NCI-H82 treated with DMSO at 0.1 percent for 48 hours (cell line): ENCODE data around the gene SCG2.

Experiments
- DNase-seq: peaks from one replicate; lab custom pipeline; 2025; ENCODE audit not compliant: unreplicated experiment; lab: John Stamatoyannopoulos, UW

SCG2 gene, protein sequence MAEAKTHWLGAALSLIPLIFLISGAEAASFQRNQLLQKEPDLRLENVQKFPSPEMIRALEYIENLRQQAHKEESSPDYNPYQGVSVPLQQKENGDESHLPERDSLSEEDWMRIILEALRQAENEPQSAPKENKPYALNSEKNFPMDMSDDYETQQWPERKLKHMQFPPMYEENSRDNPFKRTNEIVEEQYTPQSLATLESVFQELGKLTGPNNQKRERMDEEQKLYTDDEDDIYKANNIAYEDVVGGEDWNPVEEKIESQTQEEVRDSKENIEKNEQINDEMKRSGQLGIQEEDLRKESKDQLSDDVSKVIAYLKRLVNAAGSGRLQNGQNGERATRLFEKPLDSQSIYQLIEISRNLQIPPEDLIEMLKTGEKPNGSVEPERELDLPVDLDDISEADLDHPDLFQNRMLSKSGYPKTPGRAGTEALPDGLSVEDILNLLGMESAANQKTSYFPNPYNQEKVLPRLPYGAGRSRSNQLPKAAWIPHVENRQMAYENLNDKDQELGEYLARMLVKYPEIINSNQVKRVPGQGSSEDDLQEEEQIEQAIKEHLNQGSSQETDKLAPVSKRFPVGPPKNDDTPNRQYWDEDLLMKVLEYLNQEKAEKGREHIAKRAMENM

DNA sequence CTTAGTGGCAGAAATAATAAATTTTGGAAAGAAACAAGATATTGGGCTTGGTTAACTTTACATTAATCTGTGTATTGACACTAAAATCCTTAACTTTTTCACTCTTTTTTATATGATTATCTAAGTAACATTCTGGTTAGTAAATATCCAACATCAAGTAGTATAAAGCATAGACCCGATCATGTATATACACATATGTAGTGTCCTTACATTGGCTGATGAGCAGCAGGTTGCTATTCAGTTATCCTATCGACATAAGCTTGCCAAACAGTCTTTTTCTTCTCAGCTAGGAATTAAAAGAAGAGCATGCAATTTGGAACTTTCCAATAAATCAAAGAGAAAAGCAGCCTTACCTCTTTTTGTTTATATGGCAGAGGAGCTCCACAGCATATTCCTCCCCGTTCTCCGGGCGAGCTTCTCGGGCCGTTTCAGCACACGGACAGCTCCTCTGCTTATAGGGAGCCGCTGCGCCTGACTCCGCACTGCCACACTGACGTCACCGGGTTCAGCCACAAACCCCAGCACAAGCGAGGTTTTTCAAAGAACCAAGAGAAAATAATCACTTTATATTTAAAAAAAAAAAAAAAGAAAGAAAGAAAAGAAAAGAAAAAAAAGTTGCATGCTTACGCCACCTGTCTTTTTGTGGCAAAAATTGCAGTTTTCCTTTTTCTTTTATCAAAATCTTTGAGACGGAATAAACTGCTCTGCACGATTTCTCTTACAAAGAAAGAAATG, at the start of gene SCG2:
Gene SCG2 (minus strand): TSS at position 430 of the 735 bp plus-strand sequence. CDS start 3,079 bp downstream, outside the sequence.
- DNase-seq: peak; percentile 53

DNA sequence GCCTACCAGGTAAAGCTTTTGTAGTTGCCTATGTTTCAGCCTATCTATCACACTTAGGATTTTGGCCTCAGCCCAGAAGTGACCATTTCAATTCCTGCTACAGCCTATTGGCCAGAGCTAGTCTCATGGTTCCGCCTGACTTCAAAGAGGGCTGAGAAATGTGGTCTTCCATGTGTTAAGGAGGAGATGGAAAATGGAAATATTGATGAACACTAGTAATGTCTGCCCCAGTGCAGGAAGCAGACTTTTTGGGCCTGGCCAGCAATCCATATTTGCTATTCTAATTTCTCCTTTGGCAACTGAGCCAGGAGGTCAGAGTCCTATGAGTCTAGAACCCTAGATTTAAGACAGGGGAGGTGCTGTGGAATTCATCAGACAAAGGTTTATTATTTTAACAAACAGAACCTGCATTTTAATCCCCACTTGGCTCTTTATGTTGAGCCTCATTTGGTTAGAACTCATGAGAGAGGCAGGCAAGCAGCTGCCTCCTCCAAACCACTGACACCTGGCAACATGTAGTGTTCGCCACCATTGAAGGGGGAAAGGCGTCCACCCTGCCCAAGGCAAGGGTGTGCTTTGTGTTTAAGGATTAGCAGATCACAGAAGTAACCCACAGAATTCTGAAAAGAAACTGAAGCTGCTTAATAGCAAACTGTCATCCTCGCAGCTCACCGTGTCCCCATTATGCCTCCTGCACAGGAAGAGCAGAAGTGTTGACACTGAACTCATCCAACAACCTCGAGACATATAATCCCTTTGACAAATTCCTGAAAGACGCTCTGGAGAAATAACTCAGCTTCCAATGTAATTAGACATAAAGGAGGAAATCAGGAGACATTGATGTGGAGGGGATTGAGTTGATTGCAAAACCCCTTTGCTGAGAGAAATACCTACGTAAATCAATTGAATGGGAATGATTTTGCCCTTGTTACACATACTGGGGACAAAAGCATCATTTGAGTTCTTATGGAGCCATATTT, 47.7 kb upstream of the SCG2 start:
- DNase-seq: no peak

DNA sequence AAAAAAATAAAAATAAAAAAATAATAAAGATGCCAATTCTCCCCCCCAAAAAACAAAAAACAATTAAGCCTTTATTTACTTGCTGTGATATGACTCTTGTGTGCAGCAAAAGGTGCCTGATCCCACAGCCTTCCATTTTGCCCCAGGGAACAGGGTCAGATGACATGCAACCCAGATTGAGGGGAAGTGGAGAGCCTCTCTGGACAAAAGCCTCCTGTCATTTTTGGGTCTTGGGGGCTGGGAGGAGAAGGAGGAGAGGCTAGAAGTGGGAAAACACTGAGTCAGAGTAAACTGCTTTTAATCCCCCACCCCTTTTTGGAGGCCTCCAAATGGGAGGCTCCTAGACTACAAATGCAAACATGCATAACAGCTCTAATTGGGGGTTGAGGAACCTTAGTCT, 46.6 kb upstream of the SCG2 start:
- no peak for DNase-seq

DNA sequence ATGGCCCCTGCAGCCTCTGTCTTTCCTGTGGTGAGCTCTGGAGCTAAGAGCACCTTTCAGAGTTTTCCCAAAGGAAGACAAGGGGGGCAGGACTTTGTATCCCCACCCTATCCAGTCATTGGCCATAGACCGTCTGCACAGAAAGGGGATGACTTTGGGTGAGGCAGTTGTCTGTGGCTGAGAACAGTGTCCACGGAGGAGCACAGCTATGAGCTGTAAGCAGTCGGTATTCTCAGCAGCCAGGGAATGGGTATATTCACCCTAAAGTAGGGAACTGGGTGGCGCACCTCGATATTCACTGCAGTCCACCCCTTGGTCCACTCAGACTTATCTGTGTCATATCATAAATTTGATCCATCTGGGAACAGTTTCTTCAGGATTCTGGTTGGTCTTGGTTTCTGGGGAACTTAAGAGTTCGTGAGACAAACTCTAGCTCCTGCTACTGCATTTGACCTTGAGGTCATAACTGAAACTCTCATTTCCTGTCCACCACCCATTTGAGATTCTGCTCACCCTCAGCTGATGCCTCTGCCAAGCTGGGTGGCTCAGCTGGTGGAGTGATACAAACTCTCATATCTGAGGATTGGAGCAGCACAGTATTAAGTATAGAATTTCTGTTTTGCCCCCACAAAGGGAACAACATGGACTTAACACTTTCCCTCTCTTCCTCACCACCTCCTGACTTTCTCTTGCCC, 45.2 kb upstream of the SCG2 start:
- no peak for DNase-seq

DNA sequence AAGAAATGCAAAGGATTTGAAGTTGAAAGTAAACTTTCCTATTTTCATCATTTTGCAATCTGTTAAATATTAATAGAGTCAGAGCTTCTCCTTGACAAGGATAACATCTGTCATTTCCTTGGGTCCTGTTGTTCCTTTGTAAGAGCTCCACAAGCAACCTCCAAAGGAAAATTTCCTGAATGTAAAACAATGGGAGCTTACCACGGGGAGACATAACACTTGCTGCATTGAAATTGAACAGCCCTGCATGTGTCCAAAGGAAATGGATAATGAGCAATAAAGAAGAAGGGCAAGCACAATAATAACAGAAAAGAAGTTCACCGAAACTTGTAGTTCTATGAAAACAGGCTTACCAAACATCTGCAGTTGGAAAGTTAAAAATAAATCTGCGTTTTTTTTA, 42.0 kb upstream of the SCG2 start:
- no peak for DNase-seq

DNA sequence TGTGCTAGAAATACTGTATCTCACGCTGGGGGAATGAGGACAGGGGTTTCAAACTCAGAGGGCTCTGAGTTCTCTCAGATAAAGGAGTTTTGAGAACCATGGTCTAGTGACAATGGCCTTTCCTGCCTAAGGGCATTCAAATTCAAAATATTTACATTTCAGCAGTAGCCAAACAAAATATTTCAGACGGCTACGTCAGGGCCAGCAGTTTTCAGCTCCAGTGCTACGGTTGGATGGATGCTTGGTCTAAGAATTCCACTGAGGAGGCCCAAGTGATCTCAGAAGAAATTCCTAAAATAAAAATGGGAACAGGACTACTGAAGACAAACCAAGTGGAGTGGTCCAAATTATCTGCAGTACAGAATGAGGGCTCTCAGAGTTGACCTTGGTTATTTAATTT, 41.1 kb upstream of the SCG2 start:
- no peak for DNase-seq

DNA sequence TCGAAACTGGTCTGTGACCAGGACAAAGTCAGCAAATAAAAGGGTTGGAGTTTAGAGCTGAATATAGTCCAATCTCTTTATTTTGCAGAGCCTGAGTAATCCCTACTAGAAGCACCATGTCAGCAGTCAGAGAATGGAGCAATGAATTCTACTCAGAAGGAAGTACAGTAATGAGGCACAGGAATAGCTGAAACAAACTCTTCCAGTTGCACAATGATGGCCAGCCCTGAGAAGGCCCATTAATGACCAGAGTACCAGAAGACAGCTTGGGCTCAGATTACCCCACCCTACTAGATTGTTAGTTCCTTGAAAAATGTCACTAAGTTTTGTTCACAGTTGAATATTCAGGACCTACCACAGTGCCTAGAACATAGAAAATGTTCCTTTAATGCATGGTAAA, 40.3 kb upstream of the SCG2 start:
- DNase-seq: no peak

DNA sequence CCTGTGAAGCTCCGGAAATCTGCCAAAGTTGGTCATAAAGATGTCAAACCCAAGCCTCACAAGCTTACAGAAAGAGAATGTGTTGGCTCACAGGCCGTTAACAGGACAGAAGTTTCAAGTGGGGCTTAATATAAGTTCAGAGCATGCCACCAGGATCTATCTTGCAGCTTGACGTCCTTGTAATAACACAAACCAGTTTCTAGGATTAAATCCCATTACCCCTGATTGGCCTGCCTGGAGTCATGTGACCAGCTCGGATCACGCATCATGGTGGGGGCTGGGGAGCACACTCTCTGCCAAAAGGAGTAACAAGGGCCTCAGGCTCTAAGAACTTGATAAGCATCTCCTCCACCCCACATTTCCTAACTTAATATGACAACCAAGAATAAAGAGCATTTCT, 38.9 kb upstream of the SCG2 start:
- DNase-seq: no peak

DNA sequence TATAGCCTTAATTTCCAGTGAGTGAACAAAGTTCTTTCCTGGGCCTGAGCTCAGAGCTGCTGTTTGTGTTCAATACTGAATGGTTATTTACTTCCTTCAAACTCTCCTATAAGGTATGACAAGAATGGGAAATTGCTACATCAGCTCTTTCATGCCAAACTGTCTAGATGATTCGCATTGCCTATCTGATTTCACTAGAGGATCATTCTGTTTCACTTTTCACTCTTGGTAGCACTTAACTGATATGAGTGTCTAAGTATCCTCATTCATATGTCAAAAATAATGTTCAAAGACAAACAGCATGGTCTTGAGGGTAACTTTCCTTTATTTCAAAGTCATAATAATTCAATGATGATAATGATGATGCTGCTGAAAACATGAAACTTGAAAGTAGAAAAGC, 32.9 kb upstream of the SCG2 start:
- DNase-seq: no peak

DNA sequence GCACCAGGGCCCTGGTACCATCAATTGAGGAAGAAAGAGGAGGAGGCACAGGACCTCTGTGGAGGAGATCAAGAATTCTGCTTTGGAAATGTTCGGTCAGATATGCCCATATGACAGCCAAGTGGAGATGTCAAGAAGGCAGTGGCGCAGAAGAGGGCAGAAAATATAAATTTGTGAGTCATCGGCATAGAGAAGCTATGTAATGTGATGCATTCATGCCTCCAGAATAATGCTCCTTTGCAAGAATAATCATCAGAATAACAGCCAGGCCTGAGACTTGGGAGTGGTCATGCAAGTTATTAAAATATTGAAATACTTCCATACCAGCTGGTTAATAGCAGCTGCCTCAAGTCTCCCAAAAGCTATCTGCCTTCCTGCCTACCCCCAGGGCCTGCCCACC, 32.1 kb upstream of the SCG2 start:
- DNase-seq: no peak

DNA sequence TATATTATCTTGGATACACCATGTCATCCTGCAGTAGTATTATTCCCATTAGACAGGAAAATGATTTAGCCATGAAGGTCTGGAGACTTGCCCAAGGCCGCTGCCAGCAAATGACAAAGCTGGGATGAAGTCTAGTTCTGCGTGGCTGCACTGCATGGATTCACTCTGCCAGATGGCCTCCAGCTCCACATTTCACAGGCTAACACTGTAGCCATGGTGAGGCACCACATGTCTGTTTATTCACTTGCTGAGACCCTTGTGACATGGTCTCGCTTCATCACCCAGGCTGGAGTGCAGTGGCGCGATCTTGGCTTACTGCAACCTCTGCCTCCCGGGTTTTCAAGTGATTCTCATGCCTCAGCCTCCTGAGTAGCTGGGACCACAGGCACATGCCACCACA, 31.5 kb upstream of the SCG2 start:
- DNase-seq: no peak

DNA sequence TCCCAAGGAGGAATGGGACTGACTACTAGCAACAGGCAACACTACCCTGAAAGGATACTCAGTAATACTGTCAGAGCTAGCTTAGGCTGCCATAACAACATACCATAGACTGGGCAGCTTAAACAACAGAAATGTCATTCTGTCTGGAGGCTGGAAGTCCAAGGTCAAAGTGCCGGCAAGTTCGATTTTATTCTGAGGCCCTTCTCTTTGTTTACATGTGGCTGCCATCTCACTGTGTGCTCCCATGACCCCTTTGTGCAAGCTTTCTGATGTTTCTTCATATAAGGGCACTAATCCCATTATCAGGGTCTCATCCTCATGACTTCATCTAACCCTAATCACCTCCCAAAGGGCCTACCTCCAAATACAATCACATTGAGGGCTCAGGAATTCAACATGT, 30.7 kb upstream of the SCG2 start:
- no peak for DNase-seq

DNA sequence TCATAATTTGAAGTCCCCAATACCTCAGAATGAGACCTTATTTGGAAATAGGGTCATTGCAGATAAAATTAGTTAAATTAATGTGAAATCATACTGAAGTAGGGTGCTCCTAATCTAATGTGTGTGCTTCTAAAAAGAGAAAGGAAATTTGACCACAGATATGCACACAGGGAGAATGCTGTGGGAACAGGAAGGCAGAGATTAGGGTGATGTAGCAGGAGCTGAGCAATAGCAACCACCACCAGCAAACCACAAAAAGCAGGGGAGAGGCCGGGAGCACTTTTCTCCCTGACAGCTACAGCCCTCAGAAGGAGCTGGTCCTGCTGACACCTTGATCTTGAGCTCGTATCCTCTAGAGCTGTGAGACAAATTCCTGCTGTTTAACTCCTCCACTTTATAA, 24.6 kb upstream of the SCG2 start:
- no peak for DNase-seq

DNA sequence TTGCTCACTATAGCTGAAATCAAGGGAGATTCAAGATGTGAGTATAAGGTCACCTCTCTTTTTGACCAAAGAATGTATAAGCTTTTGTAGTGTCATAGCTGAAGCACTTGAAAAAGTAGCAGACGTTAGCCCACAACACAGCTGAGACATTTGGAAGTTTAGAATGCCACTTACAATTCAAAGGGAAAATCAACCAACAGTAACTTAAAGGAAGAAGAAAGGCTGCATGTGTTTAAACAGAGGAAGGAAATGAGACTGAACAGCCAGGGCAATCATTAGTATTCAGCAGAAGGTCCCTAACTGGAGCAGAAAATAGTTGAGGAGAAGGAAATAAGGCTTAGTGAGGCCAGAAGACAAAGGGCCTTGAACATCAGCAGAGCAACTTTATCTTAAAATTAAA, 23.5 kb upstream of the SCG2 start:
- no peak for DNase-seq

DNA sequence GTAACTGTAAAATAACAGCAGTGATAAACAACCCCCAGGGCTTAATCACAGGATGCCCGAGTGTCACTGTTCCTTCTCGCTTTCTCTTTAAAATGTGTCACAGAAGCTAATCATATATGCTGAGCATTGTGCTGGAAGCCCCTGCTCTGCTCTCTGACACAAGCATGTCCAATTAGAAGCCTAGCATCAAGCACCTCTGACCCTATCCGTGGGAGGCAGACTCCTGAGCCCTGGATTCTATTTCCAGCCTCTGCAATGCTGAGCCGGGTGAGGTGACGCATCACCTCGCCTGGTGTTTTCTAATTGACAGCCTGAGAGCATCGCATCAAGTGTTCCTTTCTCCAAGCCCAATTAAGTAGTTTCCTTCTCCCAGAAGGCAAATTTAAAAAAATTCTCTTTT, 19.7 kb upstream of the SCG2 start:
- DNase-seq: no peak

DNA sequence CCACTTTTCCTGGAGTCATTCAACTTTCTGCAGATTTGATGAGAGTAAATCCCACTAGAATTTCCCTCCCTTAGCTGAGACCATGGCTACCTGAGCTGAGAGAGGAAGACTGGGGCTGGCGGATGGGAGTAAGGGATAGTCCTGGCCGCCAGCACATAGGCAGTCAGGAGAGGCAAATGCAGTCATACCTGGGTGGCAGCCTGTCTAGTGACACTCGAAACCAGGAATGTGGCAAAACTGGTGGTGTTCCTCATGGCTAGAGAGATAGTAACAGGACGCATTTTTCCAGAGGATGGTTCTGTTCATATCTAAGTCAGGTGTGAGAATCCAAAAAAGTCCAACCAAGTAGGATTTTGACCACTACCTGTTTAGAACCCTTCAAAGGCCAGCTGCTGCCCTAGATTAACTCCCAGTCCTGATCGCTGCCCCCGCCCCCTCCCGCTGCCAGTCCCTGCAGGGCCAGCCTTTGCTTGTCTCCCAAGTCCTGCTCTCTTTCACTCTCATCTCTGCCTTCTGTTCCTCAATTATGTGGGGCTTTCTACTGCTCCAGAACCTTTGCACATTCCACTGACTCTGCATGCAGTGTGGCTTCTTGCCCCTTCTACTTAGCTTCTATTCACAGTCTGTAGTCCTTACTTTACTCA, 17.4 kb upstream of the SCG2 start:
- DNase-seq: peak; percentile 6

DNA sequence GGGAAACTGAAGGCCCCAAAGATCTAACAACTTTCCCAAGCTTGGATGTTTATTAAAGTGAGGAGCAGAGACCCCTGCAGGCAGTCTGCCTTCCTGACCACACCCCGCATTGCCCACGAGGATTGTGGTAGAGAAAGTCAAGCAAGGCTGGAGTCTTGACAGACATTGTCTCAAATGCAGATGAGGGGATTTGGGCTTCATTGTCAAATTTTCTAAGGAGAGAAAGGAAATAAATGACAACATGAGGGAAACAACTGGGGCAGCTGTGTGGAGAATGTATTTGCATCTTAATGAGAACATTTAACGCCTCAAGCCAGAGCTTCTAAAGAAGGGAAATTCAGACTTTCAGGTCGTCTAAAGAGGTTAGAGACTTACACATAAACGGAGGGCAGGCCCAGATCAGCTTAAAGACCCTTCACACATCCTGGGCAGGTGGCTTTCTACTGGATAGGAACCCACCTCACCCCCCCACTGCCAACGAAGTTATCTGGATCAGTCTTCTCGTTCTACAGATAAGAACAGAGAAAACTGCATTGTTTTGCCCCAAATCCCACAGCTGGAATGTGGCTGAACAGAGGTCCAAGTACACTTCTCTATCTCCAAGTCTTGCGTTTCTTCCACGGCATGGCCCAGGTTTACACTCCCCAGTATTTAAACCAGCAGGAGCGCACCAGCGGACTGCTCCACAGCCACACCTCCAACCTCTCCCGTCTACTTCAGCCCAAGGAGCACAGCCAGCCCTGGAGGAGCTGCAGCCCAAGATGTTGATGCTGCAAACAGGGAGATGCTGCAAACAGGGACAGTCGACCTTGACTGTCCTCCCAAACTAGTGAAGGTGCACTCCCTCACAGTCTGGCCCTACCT, 16.2 kb upstream of the SCG2 start:
- no peak for DNase-seq

DNA sequence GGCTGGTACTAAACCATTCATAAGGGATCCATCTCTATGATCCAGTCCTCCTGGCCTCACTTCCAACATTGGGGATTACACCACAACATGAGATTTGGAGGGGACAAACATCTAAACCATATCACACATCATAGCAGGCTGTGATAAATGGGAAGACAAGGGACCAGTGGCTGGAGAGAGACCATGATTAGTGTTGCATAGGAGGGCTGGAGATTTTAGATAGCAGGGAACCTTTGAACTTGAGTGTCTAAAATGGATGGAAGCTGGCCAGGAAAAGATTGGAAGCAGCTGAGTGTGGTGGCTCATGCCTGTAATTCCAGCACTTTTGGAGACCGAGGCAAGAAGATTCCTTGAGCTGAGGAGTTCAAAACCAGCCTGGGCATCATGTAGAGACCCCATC, 12.4 kb upstream of the SCG2 start:
- DNase-seq: no peak
